ENCODE results near the gene PHF2. TPM values are rescaled to one million over a fixed set of nuclear protein-coding genes. Genes with fewer than 3 reads are reported as not detected.

Gene PHF2
- total and polyA plus RNA-seq, 4 experiments from 2014 or later, result 0.48 to 41.2 (median 21.0) TPM

- no peak overlapping the region for H3K4me3 Mint-ChIP-seq
- H3K27ac Mint-ChIP-seq, result peak overlapping the region in 1 of 7 donors; percentile 58
- no peaks in the 10 kb centered on the region for H3K4me1 ChIP-seq (ENCODE audit: insufficient read depth, low read length)
- no peak overlapping the region for H3K4me3 ChIP-seq (ENCODE audit: low read length in 2 of 2)
- no peaks in the 10 kb centered on the region for H3K4me1 Mint-ChIP-seq
- POLR2A ChIA-PET (ENCODE audit: partially characterized antibody), result no interaction called here
- DNase-seq, result no peak
- H3K36me3 Mint-ChIP-seq, result peaks cover 24 to 49% of the 10 kb centered on the region in 2 donors
- intact Hi-C loops (cut with micrococcal nuclease), result no loop called here
- H3K27ac ChIP-seq (ENCODE audit: low read depth, low read length), result no peak overlapping the region
- peaks cover 46% of the 10 kb centered on the region for H3K36me3 ChIP-seq (ENCODE audit: insufficient read depth, low read length)
- H3K27me3 Mint-ChIP-seq, result no peaks in the 10 kb centered on the region
- CTCF ChIA-PET (ENCODE audit: partially characterized antibody), result interaction anchor here (0.6 kb wide), 1 partner anchor 13 kb away, joined by 3 read pairs; no protein-coding TSS in a partner anchor
- H3K9me3 Mint-ChIP-seq, result no peaks in the 10 kb centered on the region
- H3K9me3 ChIP-seq (ENCODE audit: control insufficient read depth in 1 of 2, low read length in 2 of 2), result no peaks in the 10 kb centered on the region
- H3K27me3 ChIP-seq (ENCODE audit: insufficient read depth, low read length), result no peaks in the 10 kb centered on the region
Measured at GRCh38 chr9:93651521-93651950, 75.2 kb downstream of the PHF2 start.

GRCh38 chr9:93652604-93653592 lies 76.5 kb downstream of the PHF2 start:
- POLR2A ChIA-PET (ENCODE audit: partially characterized antibody), result no interaction called here

GRCh38 chr9:93653760-93654159 lies 77.4 kb downstream of the PHF2 start:
- ChIA-PET CTCF (ENCODE audit: partially characterized antibody) (no interaction called here), POLR2A (ENCODE audit: partially characterized antibody) (no interaction called here)
- Histone ChIP-seq H3K27me3 (ENCODE audit: insufficient read depth, low read length) (no peaks in the 10 kb centered on the region), H3K36me3 (ENCODE audit: insufficient read depth, low read length) (peaks cover 47% of the 10 kb centered on the region), H3K4me1 (ENCODE audit: insufficient read depth, low read length) (no peaks in the 10 kb centered on the region), H3K9me3 (ENCODE audit: control insufficient read depth in 1 of 2, low read length in 2 of 2) (no peaks in the 10 kb centered on the region), H3K4me3 (ENCODE audit: low read length in 2 of 2) (no peak overlapping the region), H3K27ac (ENCODE audit: low read depth, low read length) (no peak overlapping the region)
- no peak for DNase-seq
- Mint-ChIP-seq H3K27me3 (no peaks in the 10 kb centered on the region), H3K27ac (no peak overlapping the region), H3K4me3 (no peak overlapping the region), H3K36me3 (peaks cover 19 to 47% of the 10 kb centered on the region in 2 donors), H3K4me1 (no peaks in the 10 kb centered on the region), H3K9me3 (no peaks in the 10 kb centered on the region)
- intact Hi-C loops (cut with micrococcal nuclease), result no loop called here

More at GRCh38 chr9:93652604-93653592, 76.5 kb downstream of the PHF2 start:
- H3K4me3 ChIP-seq (ENCODE audit: low read length in 2 of 2), result no peak overlapping the region
- H3K27me3 ChIP-seq (ENCODE audit: insufficient read depth, low read length), result no peaks in the 10 kb centered on the region
- peaks cover 51% of the 10 kb centered on the region for H3K36me3 ChIP-seq (ENCODE audit: insufficient read depth, low read length)
- Mint-ChIP-seq H3K4me3 (no peak overlapping the region), H3K36me3 (peaks cover 23 to 49% of the 10 kb centered on the region in 2 donors), H3K27ac (peak overlapping the region in 2 of 7 donors; percentile 5 to 43), H3K27me3 (no peaks in the 10 kb centered on the region), H3K9me3 (no peaks in the 10 kb centered on the region), H3K4me1 (no peaks in the 10 kb centered on the region)
- no peaks in the 10 kb centered on the region for H3K9me3 ChIP-seq (ENCODE audit: control insufficient read depth in 1 of 2, low read length in 2 of 2)
- intact Hi-C loops (cut with micrococcal nuclease), result no loop called here
- no peaks in the 10 kb centered on the region for H3K4me1 ChIP-seq (ENCODE audit: insufficient read depth, low read length)
- no peak for DNase-seq
- no peak overlapping the region for H3K27ac ChIP-seq (ENCODE audit: low read depth, low read length)
- CTCF ChIA-PET (ENCODE audit: partially characterized antibody), result no interaction called here

DNA sequence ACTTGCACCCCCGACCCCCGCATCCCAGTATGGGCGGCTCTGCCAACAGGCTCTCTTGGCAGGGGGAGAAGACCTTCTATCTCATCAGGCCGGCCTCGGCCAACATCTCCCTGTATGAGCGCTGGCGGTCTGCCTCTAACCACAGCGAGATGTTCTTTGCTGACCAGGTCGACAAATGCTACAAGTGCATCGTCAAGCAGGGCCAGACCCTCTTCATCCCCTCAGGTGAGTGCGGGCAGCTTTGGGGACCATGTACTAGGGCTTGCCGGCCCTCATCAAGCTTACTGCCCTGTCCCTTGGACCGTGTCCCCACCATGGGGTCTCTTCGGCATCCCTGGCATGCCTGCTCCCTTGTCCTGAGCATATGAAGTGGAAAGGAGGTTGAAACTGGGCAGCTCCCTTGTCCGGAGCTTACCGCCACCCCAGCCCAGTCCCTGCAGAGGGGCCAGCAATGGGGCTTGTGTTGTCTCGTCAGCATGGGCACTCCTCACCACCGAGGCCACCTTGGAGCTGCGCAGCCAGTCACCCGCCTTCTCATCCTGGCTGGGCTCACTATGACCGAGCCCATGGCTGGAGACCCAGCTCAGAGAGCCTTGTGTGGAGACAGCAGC lies 78.1 kb downstream of the PHF2 start:
- Mint-ChIP-seq H3K9me3 (no peaks in the 10 kb centered on the region), H3K4me1 (no peaks in the 10 kb centered on the region), H3K27me3 (no peaks in the 10 kb centered on the region), H3K27ac (no peak overlapping the region), H3K4me3 (no peak overlapping the region), H3K36me3 (peaks cover 19 to 45% of the 10 kb centered on the region in 2 donors)
- intact Hi-C loops (cut with micrococcal nuclease), result no loop called here
- CTCF ChIA-PET (ENCODE audit: partially characterized antibody), result no interaction called here
- no peak for DNase-seq
- Histone ChIP-seq H3K36me3 (ENCODE audit: insufficient read depth, low read length) (peaks cover 46% of the 10 kb centered on the region), H3K27ac (ENCODE audit: low read depth, low read length) (no peak overlapping the region), H3K9me3 (ENCODE audit: control insufficient read depth in 1 of 2, low read length in 2 of 2) (no peaks in the 10 kb centered on the region), H3K4me3 (ENCODE audit: low read length in 2 of 2) (no peak overlapping the region), H3K27me3 (ENCODE audit: insufficient read depth, low read length) (no peaks in the 10 kb centered on the region), H3K4me1 (ENCODE audit: insufficient read depth, low read length) (no peaks in the 10 kb centered on the region)
- POLR2A ChIA-PET (ENCODE audit: partially characterized antibody), result no interaction called here

GRCh38 chr9:93655621-93656425 lies 79.4 kb downstream of the PHF2 start:
- DNase-seq, result no peak
- Mint-ChIP-seq H3K4me3 (no peak overlapping the region), H3K27me3 (no peaks in the 10 kb centered on the region), H3K36me3 (peaks cover 24 to 52% of the 10 kb centered on the region in 2 donors), H3K4me1 (no peaks in the 10 kb centered on the region), H3K9me3 (no peaks in the 10 kb centered on the region), H3K27ac (no peak overlapping the region)
- CTCF ChIA-PET (ENCODE audit: partially characterized antibody), result no interaction called here
- no peaks in the 10 kb centered on the region for H3K9me3 ChIP-seq (ENCODE audit: control insufficient read depth in 1 of 2, low read length in 2 of 2)
- H3K4me1 ChIP-seq (ENCODE audit: insufficient read depth, low read length), result no peaks in the 10 kb centered on the region
- H3K27me3 ChIP-seq (ENCODE audit: insufficient read depth, low read length), result no peaks in the 10 kb centered on the region
- intact Hi-C loops (cut with micrococcal nuclease), result no loop called here
- no peak overlapping the region for H3K4me3 ChIP-seq (ENCODE audit: low read length in 2 of 2)
- POLR2A ChIA-PET (ENCODE audit: partially characterized antibody), result no interaction called here
- no peak overlapping the region for H3K27ac ChIP-seq (ENCODE audit: low read depth, low read length)
- H3K36me3 ChIP-seq (ENCODE audit: insufficient read depth, low read length), result peaks cover 35% of the 10 kb centered on the region

DNA sequence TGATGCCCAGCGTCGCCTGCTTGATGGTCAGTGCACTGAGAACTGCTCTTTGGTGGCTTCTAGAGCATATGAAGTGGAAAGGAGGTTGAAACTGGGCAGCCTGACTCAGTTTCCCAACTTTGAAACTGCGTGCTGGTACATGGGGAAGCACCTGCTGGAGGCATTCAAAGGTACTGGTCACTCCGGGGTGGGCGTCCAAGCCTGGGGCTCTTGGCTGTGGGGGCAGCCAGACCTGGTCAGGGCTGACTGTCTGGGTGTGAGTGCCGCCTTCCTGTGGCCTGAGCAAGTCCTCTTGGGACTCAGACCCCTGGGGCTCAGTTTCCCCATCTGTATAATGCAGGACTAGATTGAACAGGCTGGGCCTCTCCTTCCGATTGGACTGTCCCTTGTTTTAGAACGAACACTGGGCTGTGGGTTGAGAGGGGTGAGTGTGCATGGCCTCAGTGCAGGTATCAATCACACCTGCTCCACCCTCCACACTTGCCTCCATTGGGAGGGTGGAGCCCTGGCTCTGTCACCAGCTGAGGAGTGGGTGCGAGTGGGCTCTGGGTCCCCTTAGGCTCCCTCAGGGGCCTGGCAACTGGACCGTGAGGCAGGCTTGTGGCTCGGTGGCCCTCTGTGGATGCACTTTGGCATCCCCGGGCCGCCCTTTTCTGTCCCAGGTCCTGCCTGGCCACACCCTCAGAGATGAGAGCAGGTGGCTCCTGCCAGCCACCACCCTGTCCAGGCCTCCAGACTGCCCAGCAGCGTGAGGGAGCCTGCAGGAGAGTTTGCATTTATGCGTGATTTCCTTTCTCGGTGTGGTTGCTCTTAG lies 80.2 kb downstream of the PHF2 start:
- H3K4me3 ChIP-seq (ENCODE audit: low read length in 2 of 2), result no peak overlapping the region
- Mint-ChIP-seq H3K9me3 (no peaks in the 10 kb centered on the region), H3K27ac (no peak overlapping the region), H3K27me3 (no peaks in the 10 kb centered on the region), H3K36me3 (peaks cover 24 to 45% of the 10 kb centered on the region in 2 donors), H3K4me1 (no peaks in the 10 kb centered on the region), H3K4me3 (no peak overlapping the region)
- H3K36me3 ChIP-seq (ENCODE audit: insufficient read depth, low read length), result peaks cover 30% of the 10 kb centered on the region
- CTCF ChIA-PET (ENCODE audit: partially characterized antibody), result no interaction called here
- no peak for DNase-seq
- H3K9me3 ChIP-seq (ENCODE audit: control insufficient read depth in 1 of 2, low read length in 2 of 2), result no peaks in the 10 kb centered on the region
- POLR2A ChIA-PET (ENCODE audit: partially characterized antibody), result no interaction called here
- H3K27me3 ChIP-seq (ENCODE audit: insufficient read depth, low read length), result no peaks in the 10 kb centered on the region
- H3K27ac ChIP-seq (ENCODE audit: low read depth, low read length), result no peak overlapping the region
- intact Hi-C loops (cut with micrococcal nuclease), result no loop called here
- H3K4me1 ChIP-seq (ENCODE audit: insufficient read depth, low read length), result no peaks in the 10 kb centered on the region

All from CD4-positive, alpha-beta memory T cell (primary cell).